ENCODE measurements around the gene PIK3CB. TPM values are rescaled to one million over a fixed set of nuclear protein-coding genes. Genes with fewer than 3 reads are reported as not detected.
A peak's percentile ranks its signal among the peaks of the same experiment; 100 is the strongest.

PIK3CB gene
- total RNA-seq, 1 experiment from 2014 or later = 73.9 TPM

- TF ChIP-seq TCF7L2 (IDR thresholded peaks at IDR 0.05; ENCODE audit: low read depth, low read length) (no peak), POLR2AphosphoS5 (IDR thresholded peaks at IDR 0.05; ENCODE audit: low read depth, low read length) (0 out of 2 replicates have a peak, but pooled peaks have one; percentile 43)
- TF ChIP-seq, protein P1, sequence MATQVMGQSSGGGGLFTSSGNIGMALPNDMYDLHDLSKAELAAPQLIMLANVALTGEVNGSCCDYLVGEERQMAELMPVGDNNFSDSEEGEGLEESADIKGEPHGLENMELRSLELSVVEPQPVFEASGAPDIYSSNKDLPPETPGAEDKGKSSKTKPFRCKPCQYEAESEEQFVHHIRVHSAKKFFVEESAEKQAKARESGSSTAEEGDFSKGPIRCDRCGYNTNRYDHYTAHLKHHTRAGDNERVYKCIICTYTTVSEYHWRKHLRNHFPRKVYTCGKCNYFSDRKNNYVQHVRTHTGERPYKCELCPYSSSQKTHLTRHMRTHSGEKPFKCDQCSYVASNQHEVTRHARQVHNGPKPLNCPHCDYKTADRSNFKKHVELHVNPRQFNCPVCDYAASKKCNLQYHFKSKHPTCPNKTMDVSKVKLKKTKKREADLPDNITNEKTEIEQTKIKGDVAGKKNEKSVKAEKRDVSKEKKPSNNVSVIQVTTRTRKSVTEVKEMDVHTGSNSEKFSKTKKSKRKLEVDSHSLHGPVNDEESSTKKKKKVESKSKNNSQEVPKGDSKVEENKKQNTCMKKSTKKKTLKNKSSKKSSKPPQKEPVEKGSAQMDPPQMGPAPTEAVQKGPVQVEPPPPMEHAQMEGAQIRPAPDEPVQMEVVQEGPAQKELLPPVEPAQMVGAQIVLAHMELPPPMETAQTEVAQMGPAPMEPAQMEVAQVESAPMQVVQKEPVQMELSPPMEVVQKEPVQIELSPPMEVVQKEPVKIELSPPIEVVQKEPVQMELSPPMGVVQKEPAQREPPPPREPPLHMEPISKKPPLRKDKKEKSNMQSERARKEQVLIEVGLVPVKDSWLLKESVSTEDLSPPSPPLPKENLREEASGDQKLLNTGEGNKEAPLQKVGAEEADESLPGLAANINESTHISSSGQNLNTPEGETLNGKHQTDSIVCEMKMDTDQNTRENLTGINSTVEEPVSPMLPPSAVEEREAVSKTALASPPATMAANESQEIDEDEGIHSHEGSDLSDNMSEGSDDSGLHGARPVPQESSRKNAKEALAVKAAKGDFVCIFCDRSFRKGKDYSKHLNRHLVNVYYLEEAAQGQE (IDR thresholded peaks at IDR 0.05; ENCODE audit: insufficient read depth in 1 of 2, low read depth in 2 of 2, low read length in 1 of 2) = no peak
- in situ Hi-C loops (cut with HindIII; ENCODE audit: low pct_unique_long_range_greater_than_20kb, low sequenced_read_pairs) (no loop called here), intact Hi-C loops (cut with micrococcal nuclease; ENCODE audit: unreplicated experiment) (no loop called here)
- ChIA-PET POLR2A (no interaction called here), CTCF (interaction anchor here (0.6 to 1.0 kb wide), 2 partner anchors 22 to 53 kb away, joined by 3 to 7 read pairs; no protein-coding TSS in a partner anchor)
- ATAC-seq (peak; percentile 85), DNase-seq (ENCODE audit: low read depth, low spot score) (peak; percentile 60)
- Histone ChIP-seq H3K9me3 (ENCODE audit: control insufficient read depth, insufficient read depth, low read depth, low read length) (no peaks in the 10 kb centered on the region), H3K36me3 (ENCODE audit: control insufficient read depth, insufficient read depth, low read length) (no peaks in the 10 kb centered on the region), H3K27me3 (ENCODE audit: control insufficient read depth, insufficient read depth, low read length) (no peaks in the 10 kb centered on the region), H3K4me1 (ENCODE audit: control insufficient read depth, insufficient read depth, low read length) (peaks cover 27% of the 10 kb centered on the region), H3K27ac (ENCODE audit: low read length) (peak overlapping the region; percentile 84), H3K4me3 (ENCODE audit: low read depth in 2 of 2, low read length in 2 of 2) (peak overlapping the region in 1 of 2 experiments; percentile 25; a peak in 2 of 4 replicates)
- no TSS peak for BruUV-seq (replicated peaks)
Measured at GRCh38 chr3:138862924-138863775, 28.4 kb upstream of the PIK3CB start.

GRCh38 chr3:138862531-138862923 lies 27.8 kb upstream of the PIK3CB start:
- in situ Hi-C loops (cut with HindIII; ENCODE audit: low pct_unique_long_range_greater_than_20kb, low sequenced_read_pairs) = no loop called here
- H3K4me3 ChIP-seq (ENCODE audit: low read depth in 2 of 2, low read length in 2 of 2) = peak overlapping the region in 1 of 2 experiments; percentile 25; a peak in 2 of 4 replicates
- intact Hi-C loops (cut with micrococcal nuclease; ENCODE audit: unreplicated experiment) = no loop called here
- TF ChIP-seq TCF7L2 (IDR thresholded peaks at IDR 0.05; ENCODE audit: low read depth, low read length) = no peak
- no peak for TF ChIP-seq POLR2AphosphoS5 (IDR thresholded peaks at IDR 0.05; ENCODE audit: low read depth, low read length)
- no peak for TF ChIP-seq SIN3A (IDR thresholded peaks at IDR 0.05; ENCODE audit: borderline replicate concordance, insufficient read depth, low read depth, low read length)
- no peak for TF ChIP-seq CTCF (IDR thresholded peaks at IDR 0.05)
- TF ChIP-seq, protein P1 (IDR thresholded peaks at IDR 0.05; ENCODE audit: insufficient read depth in 1 of 2, low read depth in 2 of 2, low read length in 1 of 2) = no peak
- peak; percentile 43 for ATAC-seq
- H3K4me1 ChIP-seq (ENCODE audit: control insufficient read depth, insufficient read depth, low read length) = peaks cover 27% of the 10 kb centered on the region
- BruUV-seq (replicated peaks) = no TSS peak
- H3K36me3 ChIP-seq (ENCODE audit: control insufficient read depth, insufficient read depth, low read length) = no peaks in the 10 kb centered on the region
- peak overlapping the region; percentile 84 for H3K27ac ChIP-seq (ENCODE audit: low read length)
- H3K9me3 ChIP-seq (ENCODE audit: control insufficient read depth, insufficient read depth, low read depth, low read length) = no peaks in the 10 kb centered on the region
- H3K27me3 ChIP-seq (ENCODE audit: control insufficient read depth, insufficient read depth, low read length) = no peaks in the 10 kb centered on the region
- CTCF ChIA-PET = interaction anchor here (0.6 kb wide), 1 partner anchor 22 kb away, joined by 7 read pairs; no protein-coding TSS in a partner anchor
- POLR2A ChIA-PET = no interaction called here
- DNase-seq (ENCODE audit: low read depth, low spot score) = no peak
